DOHH2 (cell line): ENCODE measurements around the gene MGLL.

ENCODE experiments used
- H3F3A ChIP-seq: fragments of 200-600 bp; sonication (generic), shearing (Covaris generic); 2 replicates; pipeline ENCODE4 v1.6.0; 2016; ENCODE audit warnings: antibody characterized with exemption, mild to moderate bottlenecking; ENCODE audit not compliant: control insufficient read depth, insufficient read depth
- H3K27ac ChIP-seq: fragments of 200-600 bp; sonication (generic); 2 replicates; pipeline ENCODE4 v1.5.1; 2014; ENCODE audit warnings: low read depth, mild to moderate bottlenecking, low read length, moderate library complexity
- H3K27me3 ChIP-seq: fragments of 200-600 bp; sonication (generic); 2 replicates; pipeline ENCODE4 v1.6.1; 2014; ENCODE audit warnings: mild to moderate bottlenecking, low read length, mixed read lengths; ENCODE audit not compliant: control insufficient read depth
- H3K36me3 ChIP-seq: fragments of 200-600 bp; sonication (generic); 2 replicates; pipeline ENCODE4 v1.6.1; 2014; ENCODE audit warnings: mild to moderate bottlenecking, low read length, moderate library complexity, mixed read lengths; ENCODE audit not compliant: control insufficient read depth
- H3K4me1 ChIP-seq: fragments of 200-600 bp; sonication (generic); 2 replicates; pipeline ENCODE4 v1.6.1; 2014; ENCODE audit warnings: mild to moderate bottlenecking, low read length, mixed read lengths; ENCODE audit not compliant: control insufficient read depth
- H3K4me2 ChIP-seq: fragments of 200-600 bp; sonication (generic); 2 replicates; pipeline ENCODE4 v1.6.0; 2014; ENCODE audit warnings: mild to moderate bottlenecking, low read length, moderate library complexity
- H3K4me3 ChIP-seq: fragments of 200-600 bp; sonication (generic); 2 replicates; pipeline ENCODE4 v1.5.1; 2014; ENCODE audit warnings: mild to moderate bottlenecking, low read length, mixed read lengths
- H3K79me2 ChIP-seq: fragments of 200-600 bp; sonication (generic); 2 replicates; pipeline ENCODE4 v1.6.1; 2014; ENCODE audit warnings: mild to moderate bottlenecking, low read length, mixed read lengths; ENCODE audit not compliant: control insufficient read depth
- H3K9me2 ChIP-seq: fragments of 200-600 bp; sonication (generic); replicated peaks from 2 replicates; pipeline ENCODE4 v1.6.1; 2014; ENCODE audit warnings: mild to moderate bottlenecking, low read length, mixed read lengths; ENCODE audit not compliant: control insufficient read depth
- H3K9me3 ChIP-seq: fragments of 200-600 bp; sonication (generic); 2 replicates; pipeline ENCODE4 v1.6.1; 2014; ENCODE audit warnings: antibody characterized with exemption, low read length, mixed read lengths; ENCODE audit not compliant: control insufficient read depth, insufficient read depth
- H4K20me1 ChIP-seq: fragments of 200-600 bp; sonication (generic); 2 replicates; pipeline ENCODE4 v1.6.0; 2014; ENCODE audit warnings: low read depth, mild to moderate bottlenecking, antibody characterized with exemption, low read length, moderate library complexity; ENCODE audit not compliant: control insufficient read depth, insufficient read depth
- CTCF ChIP-seq: fragments of 200-600 bp; sonication (generic); IDR thresholded peaks from one replicate; pipeline ENCODE4 v1.5.1; 2014; ENCODE audit warnings: antibody characterized with exemption, mild to moderate bottlenecking, low read depth, low read length; ENCODE audit not compliant: poor library complexity, severe bottlenecking
- EZH2phosphoT487 ChIP-seq: fragments of 200-600 bp; sonication (generic); IDR thresholded peaks from 2 replicates; pipeline ENCODE4 v1.6.1; 2017; ENCODE audit warnings: borderline replicate concordance, mild to moderate bottlenecking, antibody characterized with exemption, low read length, moderate library complexity, mixed read lengths

The MGLL gene

DNA sequence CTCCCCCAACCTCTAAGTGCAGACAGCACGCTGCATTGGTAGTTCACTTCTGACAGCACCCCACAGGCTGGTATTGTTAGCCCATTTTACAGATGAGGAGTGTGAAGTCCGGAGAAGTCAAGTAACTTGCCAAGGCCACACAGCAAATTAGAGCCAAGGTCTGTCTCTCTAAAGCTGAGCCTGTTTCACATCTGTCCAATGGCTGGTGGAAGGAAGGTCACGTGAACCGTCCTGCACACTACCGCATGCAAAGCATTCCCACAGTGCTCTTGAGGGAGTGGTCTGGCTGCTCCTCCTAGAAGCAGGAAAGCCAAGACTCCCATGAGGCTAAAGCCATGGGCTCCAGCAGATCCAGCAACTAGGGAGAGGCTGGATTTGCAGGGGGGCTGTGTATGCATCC lies 50.0 kb downstream of the MGLL start:
- Histone ChIP-seq H3K4me2 (no peak overlapping the region), H4K20me1 (no peaks in the 10 kb centered on the region), H3K79me2 (no peaks in the 10 kb centered on the region), H3K27me3 (peaks cover 2% of the 10 kb centered on the region; the same call in 1 of the 2 replicates), H3K36me3 (no peaks in the 10 kb centered on the region), H3K27ac (no peak overlapping the region), H3K9me3 (no peaks in the 10 kb centered on the region), H3K4me3 (no peak overlapping the region), H3K9me2 (no peaks in the 10 kb centered on the region), H3F3A (no peaks in the 10 kb centered on the region), H3K4me1 (peaks cover 3% of the 10 kb centered on the region)
- TF ChIP-seq EZH2phosphoT487, result no peak
- no peak for TF ChIP-seq CTCF

GRCh38 chr3:127771746-127772145 lies 50.6 kb downstream of the MGLL start:
- Histone ChIP-seq H3K79me2 (no peaks in the 10 kb centered on the region), H3K4me1 (peaks cover 3% of the 10 kb centered on the region), H3K27ac (no peak overlapping the region), H3K36me3 (no peaks in the 10 kb centered on the region), H3K4me3 (no peak overlapping the region), H3K9me3 (no peaks in the 10 kb centered on the region), H3K4me2 (no peak overlapping the region), H3K9me2 (no peaks in the 10 kb centered on the region), H3F3A (no peaks in the 10 kb centered on the region), H3K27me3 (peaks cover 5% of the 10 kb centered on the region; the same call in 1 of the 2 replicates), H4K20me1 (no peaks in the 10 kb centered on the region)
- no peak for TF ChIP-seq CTCF

DNA sequence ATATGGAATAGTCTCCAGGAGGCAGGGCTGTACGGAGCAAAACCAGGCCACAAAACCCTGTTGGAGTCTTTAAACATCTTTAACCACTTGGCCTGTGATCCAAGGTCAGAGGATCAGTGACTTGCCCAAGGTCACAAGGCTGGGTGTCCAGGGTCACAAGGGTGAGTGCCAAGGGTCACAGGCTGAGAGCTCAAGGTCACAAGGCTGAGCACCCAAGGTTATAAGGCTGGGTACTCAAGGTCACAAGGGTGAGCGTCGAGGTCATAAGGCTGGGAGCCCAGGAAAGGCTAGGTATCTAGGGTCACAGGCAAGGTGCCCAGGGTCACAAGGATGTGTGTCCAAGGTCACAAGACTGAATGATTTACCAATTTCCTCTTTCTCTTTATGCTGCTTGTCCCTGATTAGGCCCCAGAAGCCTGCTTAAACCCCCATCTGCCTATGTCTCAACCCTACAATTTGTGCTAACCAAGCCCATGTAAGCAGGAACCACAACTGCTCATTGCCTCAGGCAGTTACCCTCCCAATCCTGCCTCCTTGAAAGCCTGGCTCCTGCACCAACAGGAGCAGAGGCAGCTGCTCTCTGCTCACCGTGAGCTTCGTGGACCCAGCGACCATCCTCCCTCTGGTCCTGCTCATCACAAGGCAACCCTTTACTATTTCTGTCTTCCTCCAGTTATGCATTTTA lies 51.5 kb downstream of the MGLL start:
- no peak for TF ChIP-seq EZH2phosphoT487
- no peak for TF ChIP-seq CTCF
- Histone ChIP-seq H3K4me3 (no peak overlapping the region), H4K20me1 (no peaks in the 10 kb centered on the region), H3K9me3 (no peaks in the 10 kb centered on the region), H3K27me3 (peaks cover 5% of the 10 kb centered on the region; the same call in 1 of the 2 replicates), H3K4me1 (peaks cover 3% of the 10 kb centered on the region), H3K79me2 (no peaks in the 10 kb centered on the region), H3K36me3 (no peaks in the 10 kb centered on the region), H3K9me2 (no peaks in the 10 kb centered on the region), H3K4me2 (no peak overlapping the region), H3F3A (no peaks in the 10 kb centered on the region), H3K27ac (no peak overlapping the region)
